ENCODE measurements around the gene NOL12. TPM values are rescaled to one million over a fixed set of nuclear protein-coding genes. Genes with fewer than 3 reads are reported as not detected.

Gene NOL12
- total RNA-seq, 1 experiment from 2014 or later, result 47.1 TPM

- no peak overlapping the region for H3K4me3 Mint-ChIP-seq (ENCODE audit: unreplicated experiment)
- no peak overlapping the region for H3K27ac Mint-ChIP-seq (ENCODE audit: low read depth, unreplicated experiment)
- DNase-seq (ENCODE audit: unreplicated experiment), result no peak
- H3K9me3 Mint-ChIP-seq (ENCODE audit: unreplicated experiment), result no peaks in the 10 kb centered on the region
- TF ChIP-seq CTCF (IDR thresholded peaks at IDR 0.05; ENCODE audit: unreplicated experiment), result no peak
- peaks cover 16% of the 10 kb centered on the region for H3K4me1 Mint-ChIP-seq (ENCODE audit: insufficient read depth, unreplicated experiment)
- POLR2A ChIA-PET, result no interaction called here
- BruUV-seq (replicated peaks), result no TSS peak
- intact Hi-C loops (cut with micrococcal nuclease), result no loop called here
- no peaks in the 10 kb centered on the region for H3K27me3 Mint-ChIP-seq (ENCODE audit: insufficient read depth, unreplicated experiment)
- CTCF ChIA-PET, result interaction anchor here (0.6 to 2.0 kb wide), 6 partner anchors 8 to 1350 kb away, joined by 3 to 10 read pairs (median 4); no protein-coding TSS in a partner anchor
- peaks cover 16% of the 10 kb centered on the region for H3K36me3 Mint-ChIP-seq (ENCODE audit: insufficient read depth, unreplicated experiment)
These were observed 13.8 kb upstream of the NOL12 start for GRCh38 chr22:37672206-37672919.

- no peaks in the 10 kb centered on the region for H3K27me3 Mint-ChIP-seq (ENCODE audit: insufficient read depth, unreplicated experiment)
- POLR2A ChIA-PET, result interaction anchor here (5.1 kb wide), 1 partner anchor 14 kb away, joined by 49 read pairs; the partner anchor contains the start of gene PDXP
- H3K27ac Mint-ChIP-seq (ENCODE audit: low read depth, unreplicated experiment), result no peak overlapping the region
- no peak overlapping the region for H3K4me3 Mint-ChIP-seq (ENCODE audit: unreplicated experiment)
- CTCF ChIA-PET, result interaction anchor here (0.6 to 2.0 kb wide), 3 partner anchors 30 to 1351 kb away, joined by 3 to 8 read pairs (median 4); no protein-coding TSS in a partner anchor
- H3K9me3 Mint-ChIP-seq (ENCODE audit: unreplicated experiment), result no peaks in the 10 kb centered on the region
- no TSS peak for BruUV-seq (replicated peaks)
- peaks cover 20% of the 10 kb centered on the region for H3K36me3 Mint-ChIP-seq (ENCODE audit: insufficient read depth, unreplicated experiment)
- intact Hi-C loops (cut with micrococcal nuclease), result no loop called here
- DNase-seq (ENCODE audit: unreplicated experiment), result no peak
- H3K4me1 Mint-ChIP-seq (ENCODE audit: insufficient read depth, unreplicated experiment), result peaks cover 20% of the 10 kb centered on the region
- TF ChIP-seq CTCF (IDR thresholded peaks at IDR 0.05; ENCODE audit: unreplicated experiment), result no peak
These were observed 13.2 kb upstream of the NOL12 start for GRCh38 chr22:37672920-37673455.

GRCh38 chr22:37674248-37674647, 11.9 kb upstream of the NOL12 start:
- H3K27me3 Mint-ChIP-seq (ENCODE audit: insufficient read depth, unreplicated experiment), result no peaks in the 10 kb centered on the region
- intact Hi-C loops (cut with micrococcal nuclease), result loop anchor here (2.0 kb wide), 1 partner anchor 79 kb away; no protein-coding TSS in a partner anchor
- BruUV-seq (replicated peaks), result no TSS peak
- POLR2A ChIA-PET, result interaction anchor here (1.1 to 5.1 kb wide), 6 partner anchors 10 to 134 kb away, joined by 3 to 49 read pairs (median 16); partner anchors contain the start of genes GGA1, NOL12 and PDXP
- no peaks in the 10 kb centered on the region for H3K9me3 Mint-ChIP-seq (ENCODE audit: unreplicated experiment)
- no peak for DNase-seq (ENCODE audit: unreplicated experiment)
- CTCF ChIA-PET, result interaction anchor here (0.8 to 2.0 kb wide), 2 partner anchors 12 to 31 kb away, joined by 4 to 8 read pairs; partner anchors contain the start of gene NOL12
- peak overlapping the region; percentile 75 for H3K4me3 Mint-ChIP-seq (ENCODE audit: unreplicated experiment)
- no peak overlapping the region for H3K27ac Mint-ChIP-seq (ENCODE audit: low read depth, unreplicated experiment)
- no peak for TF ChIP-seq CTCF (IDR thresholded peaks at IDR 0.05; ENCODE audit: unreplicated experiment)
- peaks cover 24% of the 10 kb centered on the region for H3K36me3 Mint-ChIP-seq (ENCODE audit: insufficient read depth, unreplicated experiment)
- H3K4me1 Mint-ChIP-seq (ENCODE audit: insufficient read depth, unreplicated experiment), result peaks cover 22% of the 10 kb centered on the region

Measured in MCF 10A (cell line).